DOHH2 (cell line): ENCODE results near the gene WDFY2.

Experiments
- EZH2phosphoT487 ChIP-seq: fragments of 200-600 bp; sonication (generic); IDR thresholded peaks from 2 replicates; pipeline ENCODE4 v1.6.1; 2017; ENCODE audit warnings: borderline replicate concordance, mild to moderate bottlenecking, antibody characterized with exemption, low read length, moderate library complexity, mixed read lengths
- TF ChIP-seq, protein P1 (sequence below): fragments of 200-600 bp; sonication (generic); IDR thresholded peaks from one replicate; pipeline ENCODE4 v1.5.1; 2014; ENCODE audit warnings: antibody characterized with exemption, mild to moderate bottlenecking, low read depth, low read length; ENCODE audit not compliant: poor library complexity, severe bottlenecking

DNA sequence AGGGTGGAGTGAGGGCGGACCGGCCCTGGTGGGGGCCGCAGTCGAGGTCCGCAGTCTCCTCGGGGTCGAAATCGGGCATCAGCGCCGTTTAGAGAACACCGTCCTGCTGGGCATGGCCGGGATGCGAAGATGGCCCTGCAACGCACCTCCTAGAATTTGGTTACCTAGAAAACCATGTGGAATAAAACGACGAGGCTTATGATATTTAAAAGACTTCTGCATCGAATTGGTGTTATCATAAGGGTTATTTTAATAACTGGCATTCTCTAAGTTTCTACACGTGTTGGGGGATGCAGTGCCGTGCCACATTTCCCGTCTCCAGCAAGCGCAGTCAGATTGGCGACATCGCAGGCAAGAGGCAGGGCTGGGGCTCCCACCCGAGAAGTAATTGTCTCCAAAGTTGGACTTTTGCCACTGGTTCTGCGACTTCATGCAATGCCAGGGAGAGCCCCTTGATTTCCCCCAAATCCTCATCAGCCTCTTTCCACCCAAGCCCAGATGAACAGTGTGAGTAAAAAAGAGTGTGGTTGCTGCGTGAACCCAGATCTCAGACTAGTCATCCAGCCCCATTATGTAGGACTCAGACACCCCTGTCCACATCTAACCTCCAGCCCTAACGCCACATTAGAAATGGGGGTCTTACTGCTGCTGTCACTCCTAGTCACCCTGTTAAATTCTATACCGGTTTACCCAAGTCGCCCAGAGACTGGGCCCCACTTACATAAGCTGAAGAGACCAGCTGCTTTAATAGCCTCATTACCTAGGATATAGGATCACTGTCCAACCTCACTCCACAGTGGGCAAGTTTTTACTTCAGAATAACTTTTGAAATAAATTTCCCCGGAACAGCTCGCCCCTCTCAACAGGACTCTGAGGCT, 220.3 kb downstream of the WDFY2 start:
- TF ChIP-seq, protein P1, sequence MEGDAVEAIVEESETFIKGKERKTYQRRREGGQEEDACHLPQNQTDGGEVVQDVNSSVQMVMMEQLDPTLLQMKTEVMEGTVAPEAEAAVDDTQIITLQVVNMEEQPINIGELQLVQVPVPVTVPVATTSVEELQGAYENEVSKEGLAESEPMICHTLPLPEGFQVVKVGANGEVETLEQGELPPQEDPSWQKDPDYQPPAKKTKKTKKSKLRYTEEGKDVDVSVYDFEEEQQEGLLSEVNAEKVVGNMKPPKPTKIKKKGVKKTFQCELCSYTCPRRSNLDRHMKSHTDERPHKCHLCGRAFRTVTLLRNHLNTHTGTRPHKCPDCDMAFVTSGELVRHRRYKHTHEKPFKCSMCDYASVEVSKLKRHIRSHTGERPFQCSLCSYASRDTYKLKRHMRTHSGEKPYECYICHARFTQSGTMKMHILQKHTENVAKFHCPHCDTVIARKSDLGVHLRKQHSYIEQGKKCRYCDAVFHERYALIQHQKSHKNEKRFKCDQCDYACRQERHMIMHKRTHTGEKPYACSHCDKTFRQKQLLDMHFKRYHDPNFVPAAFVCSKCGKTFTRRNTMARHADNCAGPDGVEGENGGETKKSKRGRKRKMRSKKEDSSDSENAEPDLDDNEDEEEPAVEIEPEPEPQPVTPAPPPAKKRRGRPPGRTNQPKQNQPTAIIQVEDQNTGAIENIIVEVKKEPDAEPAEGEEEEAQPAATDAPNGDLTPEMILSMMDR: no peak
- no peak for TF ChIP-seq EZH2phosphoT487
